ENCODE results near the gene POMT1.

DNA sequence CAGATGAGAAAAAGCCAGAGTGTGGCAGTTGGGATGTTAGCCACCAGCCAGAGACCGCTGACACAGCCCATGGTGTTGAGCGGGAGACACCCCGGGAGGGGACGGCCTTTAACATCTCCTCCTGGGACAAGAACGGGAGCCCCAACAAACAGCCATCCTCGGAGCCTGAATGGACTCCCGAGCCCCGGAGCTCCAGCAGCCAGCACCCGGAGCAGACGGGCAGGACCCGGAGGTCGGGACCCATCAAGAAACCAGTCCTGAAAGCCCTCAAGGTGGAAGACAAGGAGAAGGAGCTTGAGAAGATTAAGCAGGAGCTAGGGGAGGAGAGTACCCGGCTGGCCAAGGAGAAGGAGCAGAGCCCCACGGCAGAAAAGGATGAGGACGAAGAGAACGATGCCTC lies 28.0 kb upstream of the POMT1 start:
- TF ChIP-seq RAD21 (IDR thresholded peaks at IDR 0.05; ENCODE audit: low read depth) (no peak), NFIC (IDR thresholded peaks at IDR 0.05) (no peak), EP300 (IDR thresholded peaks at IDR 0.05; ENCODE audit: borderline replicate concordance) (no peak), TCF12 (IDR thresholded peaks at IDR 0.05; ENCODE audit: low read depth) (no peak), TAF1 (IDR thresholded peaks at IDR 0.05; ENCODE audit: low read depth) (no peak), EGR1 (IDR thresholded peaks at IDR 0.05) (no peak), CREB1 (IDR thresholded peaks at IDR 0.05; ENCODE audit: low read depth) (no peak)
- TF ChIP-seq, protein P1, sequence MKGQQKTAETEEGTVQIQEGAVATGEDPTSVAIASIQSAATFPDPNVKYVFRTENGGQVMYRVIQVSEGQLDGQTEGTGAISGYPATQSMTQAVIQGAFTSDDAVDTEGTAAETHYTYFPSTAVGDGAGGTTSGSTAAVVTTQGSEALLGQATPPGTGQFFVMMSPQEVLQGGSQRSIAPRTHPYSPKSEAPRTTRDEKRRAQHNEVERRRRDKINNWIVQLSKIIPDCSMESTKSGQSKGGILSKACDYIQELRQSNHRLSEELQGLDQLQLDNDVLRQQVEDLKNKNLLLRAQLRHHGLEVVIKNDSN (IDR thresholded peaks at IDR 0.05) = no peak

All from Ishikawa (cell line).